T47D (cell line): ENCODE measurements around the gene ANKHD1.

Experiments
- DNase-seq, 2 experiments: peaks; one replicate each; pipeline versions ENCODE4 v3.0.0 to v3.0.0-alpha.2; 2011 to 2012; ENCODE audit warnings: low read depth in 1 of 2, low spot score in 1 of 2
- JUND ChIP-seq: IDR thresholded peaks from 2 replicates; pipeline ENCODE4 v1.6.1; 2012; ENCODE audit warnings: low read depth
- in situ Hi-C: cut with HindIII; loops from 2 replicates; pipeline ENCODE4 v1.10.0; 2016; ENCODE audit warnings: low sequenced_read_pairs, low pct_unique_long_range_greater_than_20kb

ANKHD1 gene

DNA sequence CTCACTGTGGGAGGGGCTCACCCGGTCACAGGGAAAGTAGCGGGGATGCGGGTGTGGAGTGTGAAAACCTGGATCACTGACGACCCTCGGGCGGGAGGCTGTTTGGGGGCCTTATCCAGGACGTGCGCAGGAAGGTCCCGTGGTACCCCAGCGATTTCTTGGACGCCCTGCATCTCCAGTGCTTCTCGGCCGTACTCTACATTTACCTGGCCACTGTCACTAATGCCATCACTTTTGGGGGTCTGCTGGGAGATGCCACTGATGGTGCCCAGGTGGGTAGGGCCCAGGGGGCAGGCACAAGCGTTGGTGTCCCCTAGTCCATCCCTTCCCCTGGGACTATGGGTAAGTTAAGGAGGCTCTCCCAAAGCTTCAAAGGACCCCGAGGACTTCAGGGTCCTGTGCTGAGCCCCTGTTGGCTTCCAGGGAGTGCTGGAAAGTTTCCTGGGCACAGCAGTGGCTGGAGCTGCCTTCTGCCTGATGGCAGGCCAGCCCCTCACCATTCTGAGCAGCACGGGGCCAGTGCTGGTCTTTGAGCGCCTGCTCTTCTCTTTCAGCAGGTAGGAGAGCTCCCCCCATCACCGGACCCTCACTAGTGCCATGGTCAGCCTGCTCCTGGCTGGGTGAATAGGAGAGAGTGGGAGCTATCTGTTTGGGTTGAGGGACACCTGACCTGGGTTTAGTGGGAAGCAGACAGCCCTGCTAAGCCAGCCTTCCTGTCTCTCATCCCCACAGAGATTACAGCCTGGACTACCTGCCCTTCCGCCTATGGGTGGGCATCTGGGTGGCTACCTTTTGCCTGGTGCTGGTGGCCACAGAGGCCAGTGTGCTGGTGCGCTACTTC is 37.8 kb upstream of the ANKHD1 start:
- no peak for TF ChIP-seq JUND
- DNase-seq, result no peak
- in situ Hi-C loops, result no loop called here

DNA sequence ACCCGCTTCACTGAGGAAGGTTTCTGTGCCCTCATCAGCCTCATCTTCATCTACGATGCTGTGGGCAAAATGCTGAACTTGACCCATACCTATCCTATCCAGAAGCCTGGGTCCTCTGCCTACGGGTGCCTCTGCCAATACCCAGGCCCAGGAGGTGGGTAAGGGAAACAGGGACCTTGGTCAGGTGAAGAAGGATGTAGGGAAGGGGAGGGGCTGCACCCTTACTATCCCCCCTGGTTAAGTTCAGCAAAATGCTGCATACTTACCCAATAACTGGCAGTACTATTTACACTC is 37.2 kb upstream of the ANKHD1 start:
- no peak for TF ChIP-seq JUND
- no peak for DNase-seq
- in situ Hi-C loops, result no loop called here

DNA sequence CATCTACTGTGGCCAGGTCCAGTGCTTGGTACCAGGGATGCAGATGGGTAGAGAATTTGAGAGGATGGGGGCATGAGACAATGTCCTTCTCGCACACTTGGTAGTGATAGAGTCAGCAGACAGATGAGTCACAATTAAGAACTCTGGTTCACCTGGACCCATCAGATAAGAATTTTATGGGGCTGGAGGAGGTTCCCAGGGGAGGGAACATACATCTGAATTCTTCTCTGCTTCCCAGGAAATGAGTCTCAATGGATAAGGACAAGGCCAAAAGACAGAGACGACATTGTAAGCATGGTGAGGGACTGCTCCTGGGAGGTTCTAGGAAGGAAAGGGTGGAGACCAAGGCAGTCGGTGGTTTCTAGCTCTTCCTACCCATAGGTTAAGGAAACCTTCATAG is 36.4 kb upstream of the ANKHD1 start:
- in situ Hi-C loops, result no loop called here
- TF ChIP-seq JUND, result no peak
- DNase-seq, result no peak

DNA sequence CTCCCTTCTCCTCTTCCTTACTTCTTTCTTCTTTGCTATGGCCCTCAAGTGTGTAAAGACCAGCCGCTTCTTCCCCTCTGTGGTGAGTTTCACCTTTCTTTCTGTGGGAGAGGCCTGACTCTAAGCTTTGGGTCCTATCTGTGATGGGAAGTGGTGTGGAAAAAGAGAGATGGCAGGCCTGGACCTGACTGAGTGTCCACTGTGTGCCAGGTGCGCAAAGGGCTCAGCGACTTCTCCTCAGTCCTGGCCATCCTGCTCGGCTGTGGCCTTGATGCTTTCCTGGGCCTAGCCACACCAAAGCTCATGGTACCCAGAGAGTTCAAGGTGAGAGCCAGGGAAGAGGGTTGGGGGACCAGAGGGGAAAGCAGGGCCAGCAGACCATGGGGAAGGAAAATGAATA is 35.7 kb upstream of the ANKHD1 start:
- TF ChIP-seq JUND, result no peak
- in situ Hi-C loops, result no loop called here
- no peak for DNase-seq

DNA sequence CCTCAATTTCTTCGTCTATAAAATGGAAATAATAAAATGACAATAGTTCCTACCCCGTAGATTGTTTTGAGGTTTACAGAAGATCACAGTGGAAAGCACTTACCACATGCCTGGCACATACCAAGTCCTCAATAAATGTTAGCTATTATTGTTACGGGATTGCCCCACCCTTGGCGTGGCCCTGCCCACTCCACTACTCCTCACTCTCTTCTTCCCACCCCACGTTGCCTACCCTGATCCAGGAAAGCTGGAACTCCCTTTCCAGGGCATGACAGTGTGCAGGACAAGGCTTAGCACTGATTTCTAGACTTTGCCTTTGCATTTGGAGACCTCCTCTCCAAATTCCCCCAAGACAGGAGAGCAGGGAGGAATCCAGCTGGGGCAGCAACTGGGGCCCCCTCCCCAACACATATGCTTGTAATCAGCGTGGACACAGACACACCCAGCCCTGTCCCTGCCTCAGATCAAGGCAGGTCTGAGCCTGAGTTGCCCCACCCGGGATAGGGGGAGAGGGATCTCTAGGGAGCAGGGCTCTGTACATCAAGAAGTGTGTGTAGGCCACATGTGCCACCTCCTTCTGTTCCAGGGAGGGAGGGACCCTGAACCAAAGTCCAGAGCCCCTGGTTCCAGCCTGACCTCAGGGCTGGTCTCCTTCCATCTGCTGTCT is 34.9 kb upstream of the ANKHD1 start:
- in situ Hi-C loops, result no loop called here
- DNase-seq, result no peak
- no peak for TF ChIP-seq JUND

DNA sequence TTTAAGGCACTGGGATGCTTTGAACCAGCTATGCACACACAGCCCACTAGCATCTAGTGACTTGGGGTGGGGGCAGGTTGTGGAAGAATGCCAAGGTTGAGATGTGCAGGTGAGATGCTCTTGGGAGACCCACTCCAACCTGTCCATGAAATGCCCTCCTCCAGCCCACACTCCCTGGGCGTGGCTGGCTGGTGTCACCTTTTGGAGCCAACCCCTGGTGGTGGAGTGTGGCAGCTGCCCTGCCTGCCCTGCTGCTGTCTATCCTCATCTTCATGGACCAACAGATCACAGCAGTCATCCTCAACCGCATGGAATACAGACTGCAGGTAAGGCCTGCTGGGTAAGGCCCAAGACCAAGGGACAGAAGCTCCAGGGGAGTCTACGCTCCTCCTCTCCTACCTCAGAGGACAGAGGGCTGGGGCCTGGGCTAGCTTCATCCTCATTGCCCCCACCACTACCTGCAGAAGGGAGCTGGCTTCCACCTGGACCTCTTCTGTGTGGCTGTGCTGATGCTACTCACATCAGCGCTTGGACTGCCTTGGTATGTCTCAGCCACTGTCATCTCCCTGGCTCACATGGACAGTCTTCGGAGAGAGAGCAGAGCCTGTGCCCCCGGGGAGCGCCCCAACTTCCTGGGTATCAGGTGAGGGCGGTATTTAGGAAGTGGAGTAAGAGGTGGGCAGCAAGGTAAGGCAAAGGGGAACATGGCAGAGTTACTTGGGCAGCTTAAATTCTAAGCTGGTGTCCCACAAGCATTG is 34.2 kb upstream of the ANKHD1 start:
- no peak for TF ChIP-seq JUND
- in situ Hi-C loops, result no loop called here
- no peak for DNase-seq

DNA sequence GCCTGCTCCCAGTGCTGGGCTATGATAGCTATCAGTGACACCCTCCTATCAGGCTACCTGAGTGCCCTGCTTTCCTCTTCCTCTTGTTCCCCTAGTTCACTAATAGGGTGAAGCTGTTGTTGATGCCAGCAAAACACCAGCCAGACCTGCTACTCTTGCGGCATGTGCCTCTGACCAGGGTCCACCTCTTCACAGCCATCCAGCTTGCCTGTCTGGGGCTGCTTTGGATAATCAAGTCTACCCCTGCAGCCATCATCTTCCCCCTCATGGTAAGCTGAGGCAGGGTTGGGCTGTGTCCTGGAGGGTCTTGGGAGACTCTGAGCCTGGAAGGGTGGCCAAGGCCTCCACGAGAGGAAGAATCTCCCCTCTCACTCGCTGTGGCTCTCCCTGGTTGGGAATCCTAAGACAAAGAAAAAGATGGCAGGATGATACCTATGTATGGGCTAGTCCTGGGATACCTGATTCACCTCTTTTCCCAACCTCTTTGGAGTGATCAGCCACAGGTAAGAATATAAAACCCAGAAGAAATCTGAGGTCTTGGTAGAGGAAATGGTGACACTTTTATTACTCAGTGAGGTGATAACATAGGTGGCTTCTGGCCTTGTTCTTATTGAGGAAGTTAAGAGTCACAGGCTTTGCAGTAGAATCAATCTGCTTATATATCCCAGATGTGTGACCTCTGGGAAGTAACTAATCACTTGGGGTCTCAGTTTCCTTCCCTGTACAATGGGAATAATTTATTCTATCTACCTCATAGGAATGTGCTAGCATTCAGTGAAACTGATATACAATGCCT is 30.1 kb upstream of the ANKHD1 start:
- TF ChIP-seq JUND, result no peak
- in situ Hi-C loops, result no loop called here
- no peak for DNase-seq

DNA sequence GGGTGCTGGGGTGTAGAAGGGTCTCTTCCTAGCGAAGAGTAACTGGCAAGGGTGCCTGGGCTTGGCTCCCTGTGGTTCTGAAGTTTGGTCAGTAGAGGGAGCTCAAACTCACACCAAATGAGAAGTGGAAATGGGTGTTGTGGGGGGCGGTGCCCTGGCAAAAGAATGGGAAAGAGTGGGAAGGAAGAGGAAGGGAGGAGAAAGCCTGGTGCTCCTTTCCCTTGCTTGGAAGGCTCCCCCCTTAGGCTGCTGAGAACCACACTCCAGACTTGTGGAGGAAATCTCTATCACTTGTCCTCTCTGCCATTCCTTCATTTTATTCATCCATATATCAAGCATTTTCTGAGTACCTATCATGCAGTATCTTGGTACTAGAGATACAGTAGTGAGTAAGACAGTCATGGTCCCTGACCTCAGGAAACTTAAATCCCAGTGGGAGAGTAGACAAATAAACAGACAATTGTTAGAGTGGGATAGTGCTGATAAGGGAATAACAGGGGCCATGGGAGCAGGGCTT is 28.6 kb upstream of the ANKHD1 start:
- peak; percentile 53 to 88 for DNase-seq
- TF ChIP-seq JUND, result no peak
- in situ Hi-C loops, result no loop called here

DNA sequence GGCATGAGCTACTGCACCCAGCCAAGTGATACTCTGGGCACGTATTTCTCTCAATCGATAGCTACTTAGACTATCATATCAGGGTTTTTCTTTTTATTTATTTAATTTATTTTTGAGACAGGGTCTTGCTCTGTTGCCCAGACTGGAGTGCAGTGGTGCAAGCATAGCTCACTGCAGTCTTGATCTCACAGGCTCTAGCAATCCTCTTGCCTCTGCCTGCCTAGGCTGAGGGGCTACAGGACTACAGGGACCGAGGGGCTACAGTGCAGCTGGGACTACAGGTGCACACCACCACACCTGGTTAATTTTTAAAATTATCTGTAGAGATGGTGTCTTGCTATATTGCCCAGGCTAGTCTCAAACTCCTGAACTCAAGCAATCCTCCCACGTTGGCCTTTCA is 20.3 kb upstream of the ANKHD1 start:
- no peak for DNase-seq
- in situ Hi-C loops, result no loop called here
- TF ChIP-seq JUND, result no peak

DNA sequence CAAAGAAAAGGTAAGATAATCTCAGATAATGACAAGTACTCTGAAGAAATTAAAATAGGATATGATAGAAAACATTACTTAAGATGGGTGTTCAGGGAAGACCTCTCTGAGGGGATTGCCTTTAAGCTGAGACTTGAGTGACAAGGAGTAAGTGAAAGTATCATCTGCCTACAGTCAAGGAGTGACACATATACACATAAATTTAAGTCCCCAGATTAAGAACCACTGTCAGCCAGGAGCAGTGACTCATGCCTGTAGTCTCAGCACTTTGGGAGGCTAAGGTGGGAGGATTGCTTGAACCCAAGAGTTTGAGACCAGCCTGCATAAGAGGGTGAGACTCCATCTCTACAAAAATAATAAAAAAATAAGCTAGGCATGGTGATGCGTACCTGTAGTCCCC is 19.7 kb upstream of the ANKHD1 start:
- in situ Hi-C loops, result no loop called here
- TF ChIP-seq JUND, result no peak
- DNase-seq, result no peak

DNA sequence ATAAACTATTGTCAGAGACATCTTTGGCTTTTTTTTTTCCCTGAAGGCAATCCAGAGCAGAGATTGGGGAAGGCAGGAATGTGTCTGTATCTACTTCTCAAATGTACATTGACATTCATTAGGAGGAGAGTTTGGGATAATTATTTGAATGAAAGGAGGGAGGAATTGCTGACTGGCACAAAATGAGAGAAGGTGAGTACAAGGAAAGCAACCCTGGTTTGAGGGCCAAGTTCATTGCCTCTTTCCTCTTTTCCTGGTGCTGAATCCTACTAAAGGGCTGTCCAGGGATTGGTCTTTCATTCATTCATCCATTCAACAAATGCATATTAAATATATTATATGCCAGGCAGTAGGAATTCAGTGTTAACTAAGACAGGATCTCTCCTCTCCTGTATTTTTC is 18.8 kb upstream of the ANKHD1 start:
- no peak for TF ChIP-seq JUND
- in situ Hi-C loops, result no loop called here
- no peak for DNase-seq

DNA sequence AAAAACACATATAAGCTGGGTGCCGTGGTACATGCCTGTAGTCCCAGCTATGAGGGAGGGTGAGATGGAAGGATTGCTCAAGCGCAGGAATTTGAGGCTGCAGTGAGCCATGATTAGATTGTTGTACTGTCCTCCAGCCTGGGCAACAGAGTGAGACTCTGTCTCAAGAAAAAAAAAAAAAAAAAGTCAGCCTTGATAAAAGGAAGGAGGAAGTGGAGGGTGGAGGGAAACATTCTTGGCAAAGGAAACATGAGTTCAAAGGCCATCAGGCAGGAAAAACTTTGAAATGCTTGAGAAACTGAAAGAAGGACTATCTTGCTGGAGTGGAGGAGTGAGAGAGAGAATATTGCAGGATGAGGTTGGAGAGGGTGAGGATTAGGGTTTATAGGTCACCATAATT is 18.3 kb upstream of the ANKHD1 start:
- no peak for DNase-seq
- in situ Hi-C loops, result no loop called here
- no peak for TF ChIP-seq JUND
